ENCODE data around the gene GOLGA6L24.
"Not testable (repeated sequence)": the region's sequence is repeated elsewhere in the genome, so short reads cannot be mapped to it uniquely, and the experiment has no call there.

The GOLGA6L24 gene

GRCh38 chr15:28357984-28358383, at the start of gene GOLGA6L24:
Gene GOLGA6L24, minus strand, starts transcription at chr15:28358084. Its CDS starts 61 bp downstream, at chr15:28358023.
- not testable (repeated sequence) for H3K36me3 ChIP-seq (ENCODE audit: control insufficient read depth, insufficient read depth, low read length, severe bottlenecking); H3K9ac ChIP-seq (ENCODE audit: low read length); H3K9me3 ChIP-seq (ENCODE audit: control insufficient read depth, low read length); H3K27me3 ChIP-seq (replicated peaks; ENCODE audit: control insufficient read depth, insufficient read depth, low read length); DNase-seq (ENCODE audit: low read depth); H3K4me1 ChIP-seq (ENCODE audit: control insufficient read depth, insufficient read depth, low read length); H3K4me3 ChIP-seq (ENCODE audit: low read length)

GRCh38 chr15:28402774-28403435, 45.0 kb upstream of the GOLGA6L24 start:
- not testable (repeated sequence) for H3K4me3 ChIP-seq (ENCODE audit: low read length); H3K9ac ChIP-seq (ENCODE audit: low read length); DNase-seq (ENCODE audit: low read depth); H3K9me3 ChIP-seq (ENCODE audit: control insufficient read depth, low read length); H3K36me3 ChIP-seq (ENCODE audit: control insufficient read depth, insufficient read depth, low read length, severe bottlenecking); H3K4me1 ChIP-seq (ENCODE audit: control insufficient read depth, insufficient read depth, low read length); H3K27me3 ChIP-seq (replicated peaks; ENCODE audit: control insufficient read depth, insufficient read depth, low read length)

GRCh38 chr15:28396022-28396421, 38.1 kb upstream of the GOLGA6L24 start:
- not testable (repeated sequence) for H3K9me3 ChIP-seq (ENCODE audit: control insufficient read depth, low read length); DNase-seq (ENCODE audit: low read depth); H3K4me3 ChIP-seq (ENCODE audit: low read length); H3K36me3 ChIP-seq (ENCODE audit: control insufficient read depth, insufficient read depth, low read length, severe bottlenecking); H3K4me1 ChIP-seq (ENCODE audit: control insufficient read depth, insufficient read depth, low read length); H3K9ac ChIP-seq (ENCODE audit: low read length); H3K27me3 ChIP-seq (replicated peaks; ENCODE audit: control insufficient read depth, insufficient read depth, low read length)

GRCh38 chr15:28380053-28380452, 22.2 kb upstream of the GOLGA6L24 start:
- H3K9ac ChIP-seq (ENCODE audit: low read length); H3K4me3 ChIP-seq (ENCODE audit: low read length); H3K9me3 ChIP-seq (ENCODE audit: control insufficient read depth, low read length); DNase-seq (ENCODE audit: low read depth); H3K27me3 ChIP-seq (replicated peaks; ENCODE audit: control insufficient read depth, insufficient read depth, low read length); H3K4me1 ChIP-seq (ENCODE audit: control insufficient read depth, insufficient read depth, low read length); H3K36me3 ChIP-seq (ENCODE audit: control insufficient read depth, insufficient read depth, low read length, severe bottlenecking): not testable (repeated sequence)

GRCh38 chr15:28378364-28378763, 20.5 kb upstream of the GOLGA6L24 start, which contains the start of gene GOLGA8F:
Gene GOLGA8F, plus strand, starts transcription at chr15:28378664. Its CDS starts 98 bp downstream, at chr15:28378762.
- not testable (repeated sequence) for DNase-seq (ENCODE audit: low read depth); H3K27me3 ChIP-seq (replicated peaks; ENCODE audit: control insufficient read depth, insufficient read depth, low read length)

GRCh38 chr15:28365502-28365901, 7.6 kb upstream of the GOLGA6L24 start:
- not testable (repeated sequence) for H3K4me1 ChIP-seq (ENCODE audit: control insufficient read depth, insufficient read depth, low read length); H3K36me3 ChIP-seq (ENCODE audit: control insufficient read depth, insufficient read depth, low read length, severe bottlenecking); H3K27me3 ChIP-seq (replicated peaks; ENCODE audit: control insufficient read depth, insufficient read depth, low read length); H3K9me3 ChIP-seq (ENCODE audit: control insufficient read depth, low read length); H3K9ac ChIP-seq (ENCODE audit: low read length); DNase-seq (ENCODE audit: low read depth); H3K4me3 ChIP-seq (ENCODE audit: low read length)

More at GRCh38 chr15:28378364-28378763, 20.5 kb upstream of the GOLGA6L24 start, which contains the start of gene GOLGA8F:
- not testable (repeated sequence) for H3K4me1 ChIP-seq (ENCODE audit: control insufficient read depth, insufficient read depth, low read length); H3K4me3 ChIP-seq (ENCODE audit: low read length); H3K9ac ChIP-seq (ENCODE audit: low read length); H3K36me3 ChIP-seq (ENCODE audit: control insufficient read depth, insufficient read depth, low read length, severe bottlenecking); H3K9me3 ChIP-seq (ENCODE audit: control insufficient read depth, low read length)

- H3K4me3 ChIP-seq (ENCODE audit: low read length) = peak within 1 kb of the TSS; percentile 75
- H3K4me1 ChIP-seq (ENCODE audit: control insufficient read depth, insufficient read depth, low read length); H3K9me3 ChIP-seq (ENCODE audit: control insufficient read depth, low read length); H3K36me3 ChIP-seq (ENCODE audit: control insufficient read depth, insufficient read depth, low read length, severe bottlenecking); DNase-seq (ENCODE audit: low read depth); H3K27me3 ChIP-seq (replicated peaks; ENCODE audit: control insufficient read depth, insufficient read depth, low read length): not testable (repeated sequence)
- peak within 1 kb of the TSS; percentile 72 for H3K9ac ChIP-seq (ENCODE audit: low read length)
Measured at GRCh38 chr15:28322129-28322588, 35.7 kb downstream of the GOLGA6L24 start, which contains the start of gene HERC2. Gene HERC2, minus strand, starts transcription at chr15:28322179. Its CDS starts 746 bp downstream, at chr15:28321433.

GRCh38 chr15:28321358-28322078, 36.4 kb downstream of the GOLGA6L24 start:
- not testable (repeated sequence) for H3K9me3 ChIP-seq (ENCODE audit: control insufficient read depth, low read length)

GRCh38 chr15:28319725-28320124, 38.2 kb downstream of the GOLGA6L24 start:
- not testable (repeated sequence) for H3K4me1 ChIP-seq (ENCODE audit: control insufficient read depth, insufficient read depth, low read length); H3K4me3 ChIP-seq (ENCODE audit: low read length); H3K9me3 ChIP-seq (ENCODE audit: control insufficient read depth, low read length); H3K9ac ChIP-seq (ENCODE audit: low read length); H3K27me3 ChIP-seq (replicated peaks; ENCODE audit: control insufficient read depth, insufficient read depth, low read length); DNase-seq (ENCODE audit: low read depth)
- peaks cover 13% of the 10 kb centered on the region for H3K36me3 ChIP-seq (ENCODE audit: control insufficient read depth, insufficient read depth, low read length, severe bottlenecking)

More at GRCh38 chr15:28321358-28322078, 36.4 kb downstream of the GOLGA6L24 start:
- Histone ChIP-seq H3K9ac (ENCODE audit: low read length) (peak overlapping the region; percentile 72), H3K4me3 (ENCODE audit: low read length) (peak overlapping the region; percentile 75)
- H3K36me3 ChIP-seq (ENCODE audit: control insufficient read depth, insufficient read depth, low read length, severe bottlenecking); H3K27me3 ChIP-seq (replicated peaks; ENCODE audit: control insufficient read depth, insufficient read depth, low read length); DNase-seq (ENCODE audit: low read depth); H3K4me1 ChIP-seq (ENCODE audit: control insufficient read depth, insufficient read depth, low read length): not testable (repeated sequence)

- peaks cover 19% of the 10 kb centered on the region for H3K36me3 ChIP-seq (ENCODE audit: control insufficient read depth, insufficient read depth, low read length, severe bottlenecking)
- not testable (repeated sequence) for H3K4me1 ChIP-seq (ENCODE audit: control insufficient read depth, insufficient read depth, low read length); H3K9ac ChIP-seq (ENCODE audit: low read length); DNase-seq (ENCODE audit: low read depth); H3K27me3 ChIP-seq (replicated peaks; ENCODE audit: control insufficient read depth, insufficient read depth, low read length); H3K4me3 ChIP-seq (ENCODE audit: low read length); H3K9me3 ChIP-seq (ENCODE audit: control insufficient read depth, low read length)
Measured at GRCh38 chr15:28318828-28319227, 39.1 kb downstream of the GOLGA6L24 start.

GRCh38 chr15:28318122-28318521, 39.8 kb downstream of the GOLGA6L24 start:
- not testable (repeated sequence) for H3K4me1 ChIP-seq (ENCODE audit: control insufficient read depth, insufficient read depth, low read length); DNase-seq (ENCODE audit: low read depth); H3K4me3 ChIP-seq (ENCODE audit: low read length); H3K9ac ChIP-seq (ENCODE audit: low read length); H3K9me3 ChIP-seq (ENCODE audit: control insufficient read depth, low read length); H3K27me3 ChIP-seq (replicated peaks; ENCODE audit: control insufficient read depth, insufficient read depth, low read length)
- H3K36me3 ChIP-seq (ENCODE audit: control insufficient read depth, insufficient read depth, low read length, severe bottlenecking) = peaks cover 20% of the 10 kb centered on the region

Measured in adipocyte (in vitro differentiated cells).